NCI-H460 (cell line): ENCODE results near the gene OCIAD1. TPM values are rescaled to one million over a fixed set of nuclear protein-coding genes. Genes with fewer than 3 reads are reported as not detected.
A peak's percentile ranks its signal among the peaks of the same experiment; 100 is the strongest.
"Not testable (repeated sequence)": the region's sequence is repeated elsewhere in the genome, so short reads cannot be mapped to it uniquely, and the experiment has no call there.

ENCODE experiments used
- DNase-seq: peaks from one replicate; pipeline ENCODE4 v3.0.0-alpha.2; 2016; ENCODE audit warnings: low read depth; ENCODE audit errors: extremely low read depth
- polyA plus RNA-seq: library from polyadenylated mRNA; depleted of rRNA; stranded (reverse); fragments of >200 nt; gene quantifications from 2 replicates; pipeline ENCODE4 v1.2.3, GENCODE V29; 2014; cell fraction: nucleus; rRNA removed
- total RNA-seq: library from RNA; depleted of rRNA; stranded (reverse); fragments of >200 nt; shearing (Covaris generic); gene quantifications from 2 replicates; pipeline ENCODE4 v1.2.3, GENCODE V29; 2014; rRNA removed

OCIAD1 gene
- total RNA-seq: 203 TPM in 2 replicates
- 191 and 217 TPM in 2 replicates for polyA plus RNA-seq

- DNase-seq: peak; percentile 99
Measured at GRCh38 chr4:48830706-48831531, at the start of gene OCIAD1. OCIAD1 (plus strand) TSS chr4:48831088; CDS start chr4:48832625, 1,537 bp downstream.

GRCh38 chr4:48781968-48782367 lies 48.9 kb upstream of the OCIAD1 start:
- no peak for DNase-seq

- DNase-seq: no peak
Measured at GRCh38 chr4:48785302-48785701, 45.6 kb upstream of the OCIAD1 start.

GRCh38 chr4:48786549-48786948 lies 44.3 kb upstream of the OCIAD1 start:
- no peak for DNase-seq

GRCh38 chr4:48787056-48787455 lies 43.8 kb upstream of the OCIAD1 start:
- DNase-seq: no peak

- DNase-seq: no peak
Measured at GRCh38 chr4:48790561-48790960, 40.3 kb upstream of the OCIAD1 start.

GRCh38 chr4:48791313-48791712 lies 39.6 kb upstream of the OCIAD1 start:
- DNase-seq: no peak

GRCh38 chr4:48792348-48793006 lies 38.4 kb upstream of the OCIAD1 start:
- DNase-seq: no peak

- no peak for DNase-seq
Measured at GRCh38 chr4:48795108-48795507, 35.8 kb upstream of the OCIAD1 start.

GRCh38 chr4:48796191-48796926 lies 34.5 kb upstream of the OCIAD1 start:
- no peak for DNase-seq

- DNase-seq: no peak
Measured at GRCh38 chr4:48796927-48797679, 33.8 kb upstream of the OCIAD1 start.

GRCh38 chr4:48798117-48798516 lies 32.8 kb upstream of the OCIAD1 start:
- DNase-seq: no peak

- no peak for DNase-seq
Measured at GRCh38 chr4:48799157-48799556, 31.7 kb upstream of the OCIAD1 start.

- DNase-seq: not testable (repeated sequence)
Measured at GRCh38 chr4:48800155-48800554, 30.7 kb upstream of the OCIAD1 start.

GRCh38 chr4:48801016-48801715 lies 29.7 kb upstream of the OCIAD1 start:
- DNase-seq: no peak

GRCh38 chr4:48804584-48805301 lies 26.1 kb upstream of the OCIAD1 start:
- no peak for DNase-seq

GRCh38 chr4:48812866-48813265 lies 18.0 kb upstream of the OCIAD1 start:
- no peak for DNase-seq

GRCh38 chr4:48813964-48814363 lies 16.9 kb upstream of the OCIAD1 start:
- no peak for DNase-seq

GRCh38 chr4:48815483-48815882 lies 15.4 kb upstream of the OCIAD1 start:
- no peak for DNase-seq
